ENCODE data around the gene TMEM100. TPM values are rescaled to one million over a fixed set of nuclear protein-coding genes. Genes with fewer than 3 reads are reported as not detected.
A peak's percentile ranks its signal among the peaks of the same experiment; 100 is the strongest.

The TMEM100 gene
- total and polyA plus RNA-seq, 2 of the 8 experiments (the other 6 are each of a cell fraction or from before 2014, with no cell fraction given), result 0.36 to 0.48 TPM

GRCh38 chr17:55705847-55706246 is 16.8 kb downstream of the TMEM100 start:
- FAIRE-seq (no peak), DNase-seq (ENCODE audit: low read depth in 1 of 2, low spot score in 2 of 2) (no peak)
- no peak for TF ChIP-seq USF2 (IDR thresholded peaks at IDR 0.05; ENCODE audit: low read length)
- Histone ChIP-seq H3K79me1 (ENCODE audit: low read depth, low read length) (no peaks in the 10 kb centered on the region), H4K5ac (ENCODE audit: insufficient read length, low read depth, low read length) (no peak overlapping the region), H2BK5ac (ENCODE audit: low read depth, low read length) (no peak overlapping the region), H2AK5ac (ENCODE audit: low read depth, low read length) (no peak overlapping the region), H2BK15ac (ENCODE audit: low read length) (no peak overlapping the region), H3K4ac (replicated peaks; ENCODE audit: insufficient read length, low read depth, low read length) (no peak overlapping the region), H3K9ac (replicated peaks in 1 of 4; ENCODE audit: extremely low read depth in 1 of 4, low read depth in 3 of 4, low read length in 3 of 4) (no peak overlapping the region), H3K4me1 (replicated peaks in 1 of 4; ENCODE audit: control insufficient read depth in 3 of 4, insufficient read depth in 4 of 4, low read length in 3 of 4) (peaks cover 3 to 9% (median 4%) of the 10 kb centered on the region in 4 experiments; a peak in 5 of 7 replicates), H3K4me2 (ENCODE audit: insufficient read depth in 1 of 2, low read depth in 2 of 2, low read length in 2 of 2) (no peak overlapping the region), H3K27ac (ENCODE audit: low read depth, low read length) (no peak overlapping the region), H4K91ac (replicated peaks; ENCODE audit: insufficient read length, low read length) (no peak overlapping the region), H2BK120ac (replicated peaks; ENCODE audit: low read depth, low read length) (no peak overlapping the region), H3K23me2 (ENCODE audit: low read depth, low read length) (no peaks in the 10 kb centered on the region), H3K9me3 (ENCODE audit: insufficient read depth in 2 of 2, low read depth in 1 of 2, low read length in 1 of 2) (no peaks in the 10 kb centered on the region), H3K4me3 (ENCODE audit: extremely low read depth in 1 of 4, insufficient read depth in 2 of 4, low read depth in 3 of 4, low read length in 4 of 4) (no peak overlapping the region), H3K36me3 (ENCODE audit: control insufficient read depth in 2 of 4, insufficient read depth in 4 of 4, low read length in 3 of 4) (no peaks in the 10 kb centered on the region), H2AFZ (ENCODE audit: low read length) (0 out of 2 replicates have a peak overlapping the region, but pooled peaks have one; percentile 66), H4K20me1 (replicated peaks in 1 of 2; ENCODE audit: control insufficient read depth in 1 of 2, insufficient read depth in 2 of 2, low read length in 2 of 2) (no peaks in the 10 kb centered on the region), H3K18ac (ENCODE audit: extremely low read depth, low read length) (no peak overlapping the region), H3K23ac (ENCODE audit: insufficient read length) (no peak overlapping the region), H2BK12ac (ENCODE audit: low read depth, low read length) (no peak overlapping the region), H3K79me2 (ENCODE audit: control insufficient read depth in 1 of 2, insufficient read depth in 2 of 2, low read length in 2 of 2) (no peaks in the 10 kb centered on the region), H3K27me3 (replicated peaks in 1 of 4; ENCODE audit: control insufficient read depth in 3 of 4, extremely low read depth in 1 of 4, insufficient read depth in 3 of 4, low read length in 3 of 4) (no peaks in the 10 kb centered on the region), H2BK20ac (ENCODE audit: low read length) (no peak overlapping the region), H3K56ac (replicated peaks; ENCODE audit: insufficient read length, low read depth, low read length) (no peak overlapping the region), H3K14ac (ENCODE audit: insufficient read length) (no peak overlapping the region), H4K8ac (ENCODE audit: extremely low read depth, insufficient read depth, low read length) (no peak overlapping the region)
- CTCF ChIA-PET (ENCODE audit: partially characterized antibody), result interaction anchor here (1.7 kb wide), 1 partner anchor 12 kb away, joined by 9 read pairs; no protein-coding TSS in a partner anchor
- POLR2A ChIA-PET (ENCODE audit: partially characterized antibody), result no interaction called here

Data from H1 (cell line).